H1 (cell line): ENCODE data around the gene SMARCAL1. TPM values are rescaled to one million over a fixed set of nuclear protein-coding genes. Genes with fewer than 3 reads are reported as not detected.
A peak's percentile ranks its signal among the peaks of the same experiment; 100 is the strongest.

ENCODE experiments used
- CTCF ChIA-PET: fragments of 300-600 bp; sonication (Branson Sonifier 250); formaldehyde crosslinking; loops from one replicate; lab custom pipeline; 2021; ENCODE audit not compliant: partially characterized antibody; lab: Charles Lee
- POLR2A ChIA-PET: fragments of 300-600 bp; sonication (Branson Sonifier 250); formaldehyde crosslinking; loops from one replicate; lab custom pipeline; 2021; ENCODE audit warnings: inconsistent platforms; ENCODE audit not compliant: partially characterized antibody; lab: Charles Lee
- DNase-seq, 2 experiments: peaks; one replicate each; pipeline versions ENCODE4 v3.0.0 to v3.0.0-alpha.2; 2010 to 2022; ENCODE audit warnings: low spot score in 2 of 2, low read depth in 1 of 2, mixed read lengths in 1 of 2
- FAIRE-seq: peaks from 2 replicates; lab custom pipeline; 2011; peaks lifted over from hg19 to GRCh38; lab: Jason Lieb, UNC
- H2AFZ ChIP-seq: 2 replicates; pipeline ENCODE4 v1.8.1; 2012; ENCODE audit warnings: low read length, inconsistent platforms
- H2AK5ac ChIP-seq: 2 replicates; pipeline ENCODE4 v1.6.1; 2013; ENCODE audit warnings: low read depth, low read length
- H2BK120ac ChIP-seq: replicated peaks from 2 replicates; pipeline ENCODE3; 2013; ENCODE audit warnings: low read depth, low read length, inconsistent platforms
- H2BK12ac ChIP-seq: 2 replicates; pipeline ENCODE4 v1.6.1; 2013; ENCODE audit warnings: low read depth, low read length
- H2BK15ac ChIP-seq: 2 replicates; pipeline ENCODE4 v1.6.1; 2013; ENCODE audit warnings: low read length
- H2BK20ac ChIP-seq: 2 replicates; pipeline ENCODE4 v1.6.1; 2013; ENCODE audit warnings: low read length
- H2BK5ac ChIP-seq: 2 replicates; pipeline ENCODE4 v1.6.1; 2013; ENCODE audit warnings: low read depth, low read length
- H3K14ac ChIP-seq: 2 replicates; pipeline ENCODE4 v1.6.1; 2013; ENCODE audit warnings: inconsistent platforms; ENCODE audit not compliant: insufficient read length
- H3K18ac ChIP-seq: 2 replicates; pipeline ENCODE4 v1.6.1; 2013; ENCODE audit warnings: low read length; ENCODE audit errors: extremely low read depth
- H3K23ac ChIP-seq: 2 replicates; pipeline ENCODE4 v1.6.1; 2013; ENCODE audit warnings: inconsistent platforms; ENCODE audit not compliant: insufficient read length
- H3K23me2 ChIP-seq: 2 replicates; pipeline ENCODE4 v1.6.1; 2013; ENCODE audit warnings: low read depth, low read length
- H3K27ac ChIP-seq: 2 replicates; pipeline ENCODE4 v1.6.1; 2011; ENCODE audit warnings: low read depth, low read length, inconsistent platforms
- H3K27me3 ChIP-seq, 4 experiments: replicated peaks in 1 of 4; 1 replicate in 1 of 4; 2 replicates in 3 of 4; pipeline versions ENCODE4 v1.6.1 to v1.8.1; 2011 to 2013; ENCODE audit warnings: low read length in 3 of 4, mild to moderate bottlenecking in 3 of 4, inconsistent platforms in 2 of 4, mixed read lengths in 2 of 4, moderate library complexity in 1 of 4; ENCODE audit not compliant: control insufficient read depth in 3 of 4, insufficient read depth in 3 of 4; ENCODE audit errors: extremely low read depth in 1 of 4
- H3K36me3 ChIP-seq, 4 experiments: 2 replicates each; pipeline versions ENCODE4 v1.6.1 to v1.8.1; 2011 to 2013; ENCODE audit warnings: mild to moderate bottlenecking in 4 of 4, low read length in 3 of 4, moderate library complexity in 2 of 4, control low read depth in 1 of 4, inconsistent platforms in 1 of 4; ENCODE audit not compliant: insufficient read depth in 4 of 4, control insufficient read depth in 2 of 4
- H3K4ac ChIP-seq: replicated peaks from 2 replicates; pipeline ENCODE3; 2013; ENCODE audit warnings: low read length, low read depth, mixed read lengths, inconsistent platforms; ENCODE audit not compliant: insufficient read length
- H3K4me1 ChIP-seq, 4 experiments: replicated peaks in 1 of 4; 1 replicate in 1 of 4; 2 replicates in 3 of 4; pipeline versions ENCODE4 v1.6.1 to v1.8.1; 2011 to 2013; ENCODE audit warnings: low read length in 3 of 4, inconsistent platforms in 2 of 4, mixed read lengths in 1 of 4; ENCODE audit not compliant: insufficient read depth in 4 of 4, control insufficient read depth in 3 of 4
- H3K4me2 ChIP-seq, 2 experiments: 2 replicates each; pipeline versions ENCODE4 v1.6.1 to v1.8.1; 2011 to 2013; ENCODE audit warnings: low read depth in 2 of 2, low read length in 2 of 2, control low read depth in 1 of 2, inconsistent platforms in 1 of 2, mild to moderate bottlenecking in 1 of 2; ENCODE audit not compliant: insufficient read depth in 1 of 2
- H3K4me3 ChIP-seq, 4 experiments: fragments of 200-600, 300-600 bp in 1 of 4; sonication (generic), shearing (Covaris generic), sonication (Bioruptor Twin) in 1 of 4; 2 replicates each; pipeline versions ENCODE4 v1.5.1 to v1.8.1; 2011 to 2016; ENCODE audit warnings: low read length in 4 of 4, low read depth in 3 of 4, control low read depth in 2 of 4, inconsistent platforms in 2 of 4, mild to moderate bottlenecking in 2 of 4, mixed read lengths in 1 of 4, moderate library complexity in 1 of 4; ENCODE audit not compliant: insufficient read depth in 2 of 4; ENCODE audit errors: extremely low read depth in 1 of 4
- H3K56ac ChIP-seq: replicated peaks from 2 replicates; pipeline ENCODE3; 2013; ENCODE audit warnings: low read depth, mild to moderate bottlenecking, mixed read lengths, low read length, inconsistent platforms; ENCODE audit not compliant: insufficient read length
- H3K79me1 ChIP-seq: 2 replicates; pipeline ENCODE4 v1.6.1; 2013; ENCODE audit warnings: low read depth, low read length, control low read depth
- H3K79me2 ChIP-seq, 2 experiments: 2 replicates each; pipeline versions ENCODE4 v1.6.1 to v1.8.1; 2012 to 2013; ENCODE audit warnings: low read length in 2 of 2, mild to moderate bottlenecking in 2 of 2, inconsistent platforms in 1 of 2; ENCODE audit not compliant: insufficient read depth in 2 of 2, control insufficient read depth in 1 of 2
- H3K9ac ChIP-seq, 4 experiments: replicated peaks in 1 of 4; 1 replicate in 1 of 4; 2 replicates in 3 of 4; pipeline versions ENCODE4 v1.6.1 to v1.8.1; 2011 to 2013; ENCODE audit warnings: low read depth in 3 of 4, low read length in 3 of 4, control low read depth in 2 of 4, mild to moderate bottlenecking in 2 of 4, moderate library complexity in 2 of 4, inconsistent platforms in 1 of 4; ENCODE audit errors: extremely low read depth in 1 of 4
- H3K9me3 ChIP-seq, 2 experiments: 2 replicates each; pipeline versions ENCODE4 v1.6.1 to v1.8.1; 2012 to 2013; ENCODE audit warnings: mild to moderate bottlenecking in 2 of 2, moderate library complexity in 2 of 2, control low read depth in 1 of 2, inconsistent platforms in 1 of 2, low read depth in 1 of 2, low read length in 1 of 2, mixed read lengths in 1 of 2; ENCODE audit not compliant: insufficient read depth in 2 of 2
- H4K20me1 ChIP-seq, 2 experiments: replicated peaks in 1 of 2; 2 replicates each; pipeline versions ENCODE3 to v1.8.1; 2011 to 2013; ENCODE audit warnings: inconsistent platforms in 2 of 2, low read length in 2 of 2, mild to moderate bottlenecking in 1 of 2; ENCODE audit not compliant: insufficient read depth in 2 of 2, control insufficient read depth in 1 of 2
- H4K5ac ChIP-seq: 2 replicates; pipeline ENCODE4 v1.6.1; 2013; ENCODE audit warnings: low read length, low read depth, mixed read lengths, inconsistent platforms; ENCODE audit not compliant: insufficient read length
- H4K8ac ChIP-seq: 2 replicates; pipeline ENCODE4 v1.8.0; 2013; ENCODE audit warnings: mild to moderate bottlenecking, moderate library complexity, low read length, inconsistent platforms; ENCODE audit not compliant: insufficient read depth; ENCODE audit errors: extremely low read depth
- H4K91ac ChIP-seq: replicated peaks from 2 replicates; pipeline ENCODE3; 2013; ENCODE audit warnings: low read length, mixed read lengths, inconsistent platforms; ENCODE audit not compliant: insufficient read length
- RAD21 ChIP-seq, 2 experiments: IDR thresholded peaks in 1 of 2; conservative IDR thresholded peaks in 1 of 2; 2 replicates each; pipeline ENCODE4 v1.6.1; 2011; ENCODE audit warnings: low read depth in 2 of 2, low read length in 2 of 2, improper control_type of control experiment in 1 of 2, inconsistent platforms in 1 of 2, mild to moderate bottlenecking in 1 of 2, moderate library complexity in 1 of 2
- TAF7 ChIP-seq: optimal IDR thresholded peaks from 2 replicates; pipeline ENCODE3; 2011; ENCODE audit warnings: low read depth, mild to moderate bottlenecking, inconsistent platforms, low read length, moderate library complexity, borderline replicate concordance
- WGBS, 2 experiments: shearing (Covaris generic) in 1 of 2; methylation state at CpG; one replicate each; pipeline versions ENCODE4 v1.1.6 to v1.1.7; 2013 to 2015; ENCODE audit warnings: low lambda C conversion rate in 2 of 2, mixed read lengths in 2 of 2, inconsistent platforms in 1 of 2, low coverage in 1 of 2, missing lambda C conversion rate in 1 of 2; ENCODE audit not compliant: insufficient replicate concordance in 2 of 2, insufficient coverage in 1 of 2, insufficient read length in 1 of 2; ENCODE audit errors: extremely low coverage in 1 of 2, missing lambda C conversion rate in 1 of 2; 5-methylcytosine and 5-hydroxymethylcytosine counted together
- polyA plus RNA-seq, 7 experiments: library from polyadenylated mRNA; depleted of rRNA in 3 of 7; stranded (reverse) in 5 of 7; unstranded in 2 of 7; fragments of >200 nt in 5 of 7; fragments of 200-250 nt in 2 of 7; gene quantifications; 1 replicate in 5 of 7; 2 replicates in 1 of 7; 4 replicates in 1 of 7; pipeline versions ENCODE4 v1.2.1 to v1.2.3, GENCODE V29; 2011 to 2013; ENCODE audit warnings: missing spikeins in 2 of 7, mixed read lengths in 2 of 7
- total RNA-seq: library from RNA; stranded (reverse); fragmentation: NEBNext Ultra II Directional; extraction: Animal tissue kit (Norgen Biotek cat#: 25700); gene quantifications from 2 replicates; pipeline ENCODE4 v1.2.1, GENCODE V29; 2021
- TF ChIP-seq, protein P1 (sequence below): IDR thresholded peaks from 2 replicates; pipeline ENCODE4 v1.6.1; 2012; ENCODE audit warnings: inconsistent platforms

SMARCAL1 gene
- total and polyA plus RNA-seq, 2 of the 8 experiments (the other 6 are each of a cell fraction or from before 2014, with no cell fraction given): 17.6 to 17.9 TPM

- Histone ChIP-seq H3K36me3 (no peaks in the 10 kb centered on the region), H4K20me1 (no peaks in the 10 kb centered on the region), H2BK120ac (no peak overlapping the region), H2BK5ac (no peak overlapping the region), H3K23ac (no peak overlapping the region), H4K5ac (no peak overlapping the region), H3K9ac (no peak overlapping the region), H3K56ac (no peak overlapping the region), H4K91ac (no peak overlapping the region), H3K79me2 (no peaks in the 10 kb centered on the region), H3K23me2 (no peaks in the 10 kb centered on the region), H3K4me1 (peaks cover 0 to 4% (median 0%) of the 10 kb centered on the region in 4 experiments; a peak in 1 of 7 replicates), H2AFZ (no peak overlapping the region), H3K4ac (no peak overlapping the region), H4K8ac (no peak overlapping the region), H3K4me3 (no peak overlapping the region), H3K9me3 (0 out of 4 replicates have a peak, but pooled peaks cover 0 to 3% of the 10 kb centered on the region in 2 experiments), H3K14ac (no peak overlapping the region), H2BK20ac (no peak overlapping the region), H3K27me3 (no peaks in the 10 kb centered on the region), H2AK5ac (no peak overlapping the region), H2BK15ac (no peak overlapping the region), H3K27ac (no peak overlapping the region), H3K18ac (no peak overlapping the region), H3K4me2 (peak overlapping the region in 1 of 2 experiments; percentile 23; a peak in 1 of 4 replicates), H3K79me1 (no peaks in the 10 kb centered on the region), H2BK12ac (no peak overlapping the region)
- WGBS, 2 experiments: 73% methylated on average over 2 of the region's 2 CpGs; no CpG with 5 or more reads in 1 of the 2 experiments
- ChIA-PET POLR2A (interaction anchor here (0.8 kb wide), 1 partner anchor 13 kb away, joined by 3 read pairs; the partner anchor contains the start of gene MARCHF4), CTCF (interaction anchor here (1.1 to 9.1 kb wide), 2 partner anchors 17 to 165 kb away, joined by 3 to 79 read pairs; no protein-coding TSS in a partner anchor)
- DNase-seq: no peak
- TF ChIP-seq, protein P1, sequence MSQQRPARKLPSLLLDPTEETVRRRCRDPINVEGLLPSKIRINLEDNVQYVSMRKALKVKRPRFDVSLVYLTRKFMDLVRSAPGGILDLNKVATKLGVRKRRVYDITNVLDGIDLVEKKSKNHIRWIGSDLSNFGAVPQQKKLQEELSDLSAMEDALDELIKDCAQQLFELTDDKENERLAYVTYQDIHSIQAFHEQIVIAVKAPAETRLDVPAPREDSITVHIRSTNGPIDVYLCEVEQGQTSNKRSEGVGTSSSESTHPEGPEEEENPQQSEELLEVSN: no peak
- TF ChIP-seq RAD21 (IDR thresholded peaks at IDR 0.05 in 1 of 2, conservative IDR thresholded peaks at IDR 0.05 in 1 of 2; ENCODE audit: low read depth in 2 of 2, low read length in 2 of 2) (no peak), TAF7 (no peak)
- no peak for FAIRE-seq
These were observed 26.8 kb upstream of the SMARCAL1 start for GRCh38 chr2:216385478-216385877.
